Mammary epithelial cell (primary cell): ENCODE data around the gene FAM200B.

Experiments used
- CTCF ChIP-seq, 2 donors: IDR thresholded peaks in 1 of 2; conservative IDR thresholded peaks in 1 of 2; 2 replicates each; pipeline ENCODE4 v1.5.1; 2011 to 2012; ENCODE audit warnings: inconsistent platforms in 2 of 2, low read length in 2 of 2, mild to moderate bottlenecking in 2 of 2, control low read depth in 1 of 2, low read depth in 1 of 2; ENCODE audit not compliant: insufficient read depth in 1 of 2; ENCODE audit errors: extremely low read depth in 1 of 2
- EZH2 ChIP-seq: IDR thresholded peaks from 2 replicates; pipeline ENCODE4 v1.6.1; 2012; ENCODE audit warnings: low read length, inconsistent platforms, borderline replicate concordance

GRCh38 chr4:15720851-15721250, 39.2 kb downstream of the FAM200B start:
- TF ChIP-seq CTCF (conservative IDR thresholded peaks at IDR 0.05 in 1 of 2, IDR thresholded peaks at IDR 0.05 in 1 of 2; ENCODE audit: extremely low read depth in 1 of 2, insufficient read depth in 1 of 2, low read depth in 1 of 2, low read length in 2 of 2) (no peak), EZH2 (no peak)
